ENCODE measurements around the gene PARP14.

Gene PARP14

GRCh38 chr3:122758877-122759560, 78.4 kb downstream of the PARP14 start:
- Histone ChIP-seq H3K4me3 (no peak overlapping the region), H3K27ac (peak overlapping the region in 1 of 2 donors; percentile 39)
- no peak for DNase-seq (ENCODE audit: low spot score)
- TF ChIP-seq, protein P1, sequence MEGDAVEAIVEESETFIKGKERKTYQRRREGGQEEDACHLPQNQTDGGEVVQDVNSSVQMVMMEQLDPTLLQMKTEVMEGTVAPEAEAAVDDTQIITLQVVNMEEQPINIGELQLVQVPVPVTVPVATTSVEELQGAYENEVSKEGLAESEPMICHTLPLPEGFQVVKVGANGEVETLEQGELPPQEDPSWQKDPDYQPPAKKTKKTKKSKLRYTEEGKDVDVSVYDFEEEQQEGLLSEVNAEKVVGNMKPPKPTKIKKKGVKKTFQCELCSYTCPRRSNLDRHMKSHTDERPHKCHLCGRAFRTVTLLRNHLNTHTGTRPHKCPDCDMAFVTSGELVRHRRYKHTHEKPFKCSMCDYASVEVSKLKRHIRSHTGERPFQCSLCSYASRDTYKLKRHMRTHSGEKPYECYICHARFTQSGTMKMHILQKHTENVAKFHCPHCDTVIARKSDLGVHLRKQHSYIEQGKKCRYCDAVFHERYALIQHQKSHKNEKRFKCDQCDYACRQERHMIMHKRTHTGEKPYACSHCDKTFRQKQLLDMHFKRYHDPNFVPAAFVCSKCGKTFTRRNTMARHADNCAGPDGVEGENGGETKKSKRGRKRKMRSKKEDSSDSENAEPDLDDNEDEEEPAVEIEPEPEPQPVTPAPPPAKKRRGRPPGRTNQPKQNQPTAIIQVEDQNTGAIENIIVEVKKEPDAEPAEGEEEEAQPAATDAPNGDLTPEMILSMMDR (IDR thresholded peaks at IDR 0.05) = no peak

GRCh38 chr3:122760453-122761271, 80.0 kb downstream of the PARP14 start:
- H3K4me3 ChIP-seq = no peak overlapping the region
- TF ChIP-seq, protein P1 (IDR thresholded peaks at IDR 0.05) = no peak
- no peak for DNase-seq (ENCODE audit: low spot score)

DNA sequence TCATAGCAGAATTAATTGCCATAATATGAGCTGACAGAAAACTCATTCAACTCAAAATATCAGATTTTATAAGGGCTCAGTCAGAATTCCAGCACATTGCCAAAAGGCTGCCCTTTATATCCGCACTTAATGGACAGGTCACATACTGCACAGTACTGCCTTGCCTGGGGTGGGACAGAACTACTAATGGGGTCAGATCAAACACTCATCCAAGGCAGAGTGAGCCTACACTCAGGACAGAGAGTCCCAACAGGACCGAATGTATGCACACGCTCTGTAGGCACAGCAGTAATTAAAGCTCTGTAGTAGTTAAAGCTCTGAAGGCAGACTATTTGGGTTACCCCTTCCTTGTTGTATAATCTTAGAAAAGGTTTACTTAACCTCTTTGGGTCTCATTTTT, 85.8 kb downstream of the PARP14 start:
- DNase-seq (ENCODE audit: low spot score) = no peak
- no peak overlapping the region for H3K4me3 ChIP-seq
- no peak overlapping the region for H3K27ac ChIP-seq
- TF ChIP-seq, protein P1 (IDR thresholded peaks at IDR 0.05) = no peak

More at GRCh38 chr3:122760453-122761271, 80.0 kb downstream of the PARP14 start:
- H3K27ac ChIP-seq = no peak overlapping the region

DNA sequence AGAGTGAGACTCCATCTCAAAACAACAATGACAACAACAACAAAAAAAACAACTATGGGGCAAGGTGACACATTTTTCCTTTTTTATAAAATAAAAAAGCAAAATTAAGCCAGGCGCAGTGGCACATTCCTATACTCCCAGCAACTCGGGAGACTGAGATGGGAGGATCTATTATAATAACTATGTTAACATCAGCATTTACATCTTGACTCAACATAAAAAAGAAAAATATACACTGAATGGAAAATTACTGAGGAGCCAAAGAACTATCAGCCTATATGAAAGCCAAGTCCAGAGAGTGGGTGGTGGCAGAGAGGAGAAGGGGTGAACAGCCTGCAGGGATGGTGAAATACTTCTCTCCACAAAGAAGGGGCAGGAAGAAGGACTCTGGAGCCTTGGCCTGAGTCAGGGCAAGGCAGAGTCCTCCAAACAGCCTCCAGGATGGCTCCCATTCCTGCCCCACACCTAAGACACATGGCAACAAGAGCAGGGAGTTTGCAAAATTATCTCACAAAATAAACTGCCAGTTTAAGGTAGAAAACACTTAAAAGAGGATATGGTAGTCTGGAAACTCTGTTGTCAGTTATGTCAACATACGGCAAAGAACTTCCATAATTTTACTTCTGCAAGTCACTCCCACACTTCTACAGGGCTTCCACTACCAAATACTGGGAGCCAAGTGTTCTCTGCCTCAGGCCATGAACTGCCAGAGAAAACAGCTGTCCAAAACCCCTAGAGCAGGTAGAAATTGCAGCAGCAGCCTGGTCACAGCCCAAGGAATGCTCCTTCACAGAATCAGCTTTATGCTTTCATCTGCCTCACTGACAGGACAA, 87.1 kb downstream of the PARP14 start:
- Histone ChIP-seq H3K4me3 (no peak overlapping the region), H3K27ac (peak overlapping the region in 1 of 2 donors; percentile 69)
- TF ChIP-seq, protein P1 (IDR thresholded peaks at IDR 0.05) = no peak
- DNase-seq (ENCODE audit: low spot score) = no peak

DNA sequence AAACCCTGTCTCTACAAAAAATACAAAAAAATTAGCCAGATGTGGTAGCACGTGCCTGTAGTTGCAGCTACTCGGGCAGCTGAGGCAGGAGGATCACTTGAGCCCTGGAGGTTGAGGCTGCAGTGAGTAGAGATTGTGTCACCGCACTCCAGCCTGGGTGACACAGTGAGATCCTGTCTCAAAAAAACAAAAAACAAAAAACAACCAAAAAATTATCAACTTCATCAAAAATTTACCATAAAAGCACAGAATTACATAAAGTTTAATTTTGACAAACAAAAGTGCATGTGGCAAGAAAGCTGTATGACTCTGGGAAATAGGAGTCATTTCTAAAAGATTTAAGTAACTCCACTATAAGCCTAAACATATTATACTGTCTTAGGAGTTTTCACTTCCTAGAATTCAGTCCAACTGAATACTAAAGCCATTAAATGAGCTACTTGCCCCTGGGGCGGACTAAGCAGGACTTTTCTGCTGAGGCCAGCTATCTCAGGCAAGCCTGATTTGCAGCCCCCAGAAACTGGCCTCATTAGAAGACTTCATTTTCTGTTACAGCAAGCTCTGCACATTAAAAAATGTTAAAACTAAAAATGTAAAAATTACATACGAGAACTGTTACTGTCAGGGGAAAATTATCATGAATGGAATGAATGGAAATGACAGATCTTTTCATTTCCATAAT, 90.0 kb downstream of the PARP14 start:
- Histone ChIP-seq H3K27ac (peak overlapping the region in 1 of 2 donors; percentile 68), H3K4me3 (no peak overlapping the region)
- TF ChIP-seq, protein P1 (IDR thresholded peaks at IDR 0.05) = no peak
- DNase-seq (ENCODE audit: low spot score) = no peak

- H3K4me3 ChIP-seq = no peak overlapping the region
- DNase-seq (ENCODE audit: low spot score) = no peak
- TF ChIP-seq, protein P1 (IDR thresholded peaks at IDR 0.05) = no peak
- no peak overlapping the region for H3K27ac ChIP-seq
Observed at GRCh38 chr3:122772827-122773226, 92.2 kb downstream of the PARP14 start.
